GM18505 (cell line): ENCODE measurements around the gene MYO5B.

Experiments used
- ATAC-seq: cut with Tn5 transposase; IDR thresholded peaks from one replicate; pipeline ENCODE4 v1.9.1; 2021; ENCODE audit not compliant: unreplicated experiment
- POLR2A ChIP-seq: IDR thresholded peaks from 4 replicates; pipeline ENCODE4 v1.6.1; 2011; ENCODE audit warnings: borderline replicate concordance; ENCODE audit not compliant: insufficient read depth, insufficient read length; ENCODE audit errors: extremely low read depth

MYO5B gene

DNA sequence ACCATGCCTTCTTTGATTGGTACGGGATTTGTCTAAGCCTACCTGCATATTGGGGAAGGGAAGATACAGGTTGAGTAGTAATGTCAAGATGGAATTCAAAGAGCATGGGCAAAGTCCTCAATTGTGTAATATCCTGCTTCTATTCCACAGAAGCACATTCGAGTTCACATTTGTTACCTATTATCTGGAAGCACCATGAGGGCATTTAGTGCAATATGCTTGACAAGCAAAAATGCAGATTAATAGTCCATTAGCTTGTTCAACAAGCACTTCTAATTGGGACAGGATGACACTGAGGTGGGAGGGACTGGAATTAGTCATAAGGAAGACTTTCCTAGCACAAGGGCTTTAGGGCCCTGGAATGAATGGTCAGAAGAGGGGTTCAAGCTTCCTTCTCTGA lies 40.5 kb downstream of the MYO5B start:
- ATAC-seq: no peak
- TF ChIP-seq POLR2A: no peak

DNA sequence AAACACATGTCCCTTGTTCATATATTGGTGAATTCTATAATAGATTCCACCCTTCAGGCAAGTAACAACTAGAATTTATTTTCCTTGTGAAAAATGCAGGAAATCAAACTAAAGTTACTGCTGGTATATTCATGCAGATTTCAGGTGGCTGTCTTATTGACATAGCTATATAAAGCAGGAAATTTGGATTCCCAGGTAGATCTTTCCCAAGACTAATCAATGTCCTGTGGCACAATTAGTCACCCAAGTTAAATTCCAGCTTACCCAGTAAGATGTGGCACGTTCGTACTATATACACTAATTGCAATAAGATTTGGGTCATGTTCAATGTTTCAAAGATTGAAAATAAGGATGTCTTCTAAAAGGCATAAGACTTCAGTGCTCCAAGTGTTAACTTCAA lies 42.0 kb downstream of the MYO5B start:
- no peak for ATAC-seq
- no peak for TF ChIP-seq POLR2A

DNA sequence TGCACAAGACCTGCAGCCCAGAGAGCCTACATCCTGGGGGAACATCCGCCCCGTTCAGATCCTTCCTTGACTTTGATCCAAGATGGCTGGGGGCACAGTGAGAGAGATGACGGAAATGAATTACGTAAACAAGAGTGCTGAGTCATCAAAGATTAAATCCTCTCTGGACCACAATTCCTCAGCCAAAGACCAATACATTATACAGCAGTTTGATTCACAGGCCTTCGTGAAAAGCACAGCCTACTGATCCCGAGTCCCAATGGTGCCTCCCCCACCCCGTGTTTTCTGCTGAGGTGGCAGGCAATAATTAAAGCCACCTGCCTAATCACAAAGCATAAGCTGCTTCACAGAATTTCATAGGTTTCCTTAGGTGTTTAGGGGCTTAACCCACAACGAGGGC lies 43.0 kb downstream of the MYO5B start:
- ATAC-seq: no peak
- no peak for TF ChIP-seq POLR2A

DNA sequence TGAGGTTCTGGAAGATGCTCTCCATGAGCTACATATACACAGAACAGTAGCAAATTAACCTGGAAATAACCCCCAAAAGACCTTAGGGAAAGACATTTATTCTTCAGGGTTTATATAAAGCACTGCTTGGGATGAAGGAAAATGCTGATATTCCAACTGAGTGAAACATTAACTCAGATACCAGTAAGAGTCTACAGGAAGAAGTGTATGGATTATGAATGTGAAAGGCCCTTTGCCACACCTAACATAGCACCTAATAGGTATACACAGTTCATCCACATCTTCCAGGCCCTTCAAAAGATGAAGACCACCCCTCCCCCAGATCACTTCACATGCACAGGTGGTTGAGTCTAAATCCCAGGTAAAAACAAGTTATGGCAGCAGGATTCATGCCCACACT lies 50.4 kb downstream of the MYO5B start:
- no peak for ATAC-seq
- no peak for TF ChIP-seq POLR2A

DNA sequence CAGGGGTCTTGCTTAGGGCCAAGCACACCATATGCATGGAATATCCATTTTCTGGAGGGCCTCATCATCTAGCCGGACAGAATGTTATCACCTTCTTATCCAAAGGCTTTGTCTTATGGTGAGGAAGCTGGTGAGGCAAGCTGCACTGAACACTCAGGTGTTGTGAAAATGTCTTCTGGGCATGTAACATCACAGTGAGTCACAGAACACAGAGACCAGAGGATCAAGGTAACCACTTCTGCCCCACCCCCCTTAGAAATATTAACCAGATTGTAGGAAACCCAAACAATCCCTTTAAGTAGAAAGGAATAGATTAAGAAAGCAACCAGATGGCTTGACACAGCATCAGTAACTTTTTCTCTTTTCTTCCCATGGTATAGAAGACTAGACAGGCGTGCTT lies 51.1 kb downstream of the MYO5B start:
- no peak for ATAC-seq
- TF ChIP-seq POLR2A: no peak

DNA sequence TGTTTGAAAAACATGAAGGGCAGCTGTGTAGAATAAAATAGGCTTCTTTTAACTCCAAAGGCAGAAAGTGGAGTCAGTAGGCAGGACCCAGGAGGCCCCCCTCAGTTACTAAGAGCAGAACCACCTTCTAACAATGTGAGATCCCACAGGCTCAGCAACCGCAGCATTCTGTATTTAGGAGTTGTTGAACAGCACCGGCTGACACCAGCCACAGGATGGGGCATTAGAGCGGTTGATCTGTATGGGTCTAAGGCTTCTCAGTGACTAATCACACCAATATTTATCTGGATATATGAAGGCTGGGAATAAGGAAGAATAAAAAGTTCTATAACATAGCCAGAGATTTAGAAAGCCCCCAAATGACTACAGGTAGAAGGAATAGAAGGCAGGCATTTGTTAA lies 51.7 kb downstream of the MYO5B start:
- ATAC-seq: no peak

DNA sequence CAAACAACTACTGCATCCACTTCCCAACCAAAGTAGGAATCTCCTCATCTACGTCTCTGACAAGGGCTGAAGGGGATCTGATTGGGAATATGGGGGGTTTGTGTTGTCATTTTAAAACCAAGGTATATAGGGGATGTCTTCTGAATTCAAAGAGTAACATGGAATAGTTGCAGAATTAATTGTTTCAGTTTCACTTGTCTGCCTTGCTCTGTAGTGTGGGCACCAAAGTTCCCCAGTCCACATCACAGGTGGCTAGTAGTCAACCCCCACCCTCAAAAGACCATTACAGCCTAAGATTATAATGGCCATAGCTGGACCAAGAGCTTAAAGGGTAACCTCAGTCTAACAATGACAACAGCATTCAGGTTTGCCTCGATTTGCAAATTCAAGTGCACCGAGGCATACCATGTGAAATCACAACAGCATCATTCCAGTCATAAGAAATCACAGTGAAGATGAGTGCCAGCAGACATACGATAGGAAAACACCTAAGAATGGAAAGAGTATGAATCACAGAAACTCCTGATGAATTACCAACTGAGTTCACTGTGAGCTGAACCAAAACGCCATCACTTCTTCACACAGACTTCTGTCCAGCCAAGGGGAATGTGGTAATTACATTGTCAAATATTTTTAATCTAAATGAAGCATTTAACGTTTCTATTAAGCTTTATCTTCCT lies 52.4 kb downstream of the MYO5B start:
- no peak for ATAC-seq
- no peak for TF ChIP-seq POLR2A

More for the DNA sequence above, 51.7 kb downstream of the MYO5B start:
- no peak for TF ChIP-seq POLR2A

DNA sequence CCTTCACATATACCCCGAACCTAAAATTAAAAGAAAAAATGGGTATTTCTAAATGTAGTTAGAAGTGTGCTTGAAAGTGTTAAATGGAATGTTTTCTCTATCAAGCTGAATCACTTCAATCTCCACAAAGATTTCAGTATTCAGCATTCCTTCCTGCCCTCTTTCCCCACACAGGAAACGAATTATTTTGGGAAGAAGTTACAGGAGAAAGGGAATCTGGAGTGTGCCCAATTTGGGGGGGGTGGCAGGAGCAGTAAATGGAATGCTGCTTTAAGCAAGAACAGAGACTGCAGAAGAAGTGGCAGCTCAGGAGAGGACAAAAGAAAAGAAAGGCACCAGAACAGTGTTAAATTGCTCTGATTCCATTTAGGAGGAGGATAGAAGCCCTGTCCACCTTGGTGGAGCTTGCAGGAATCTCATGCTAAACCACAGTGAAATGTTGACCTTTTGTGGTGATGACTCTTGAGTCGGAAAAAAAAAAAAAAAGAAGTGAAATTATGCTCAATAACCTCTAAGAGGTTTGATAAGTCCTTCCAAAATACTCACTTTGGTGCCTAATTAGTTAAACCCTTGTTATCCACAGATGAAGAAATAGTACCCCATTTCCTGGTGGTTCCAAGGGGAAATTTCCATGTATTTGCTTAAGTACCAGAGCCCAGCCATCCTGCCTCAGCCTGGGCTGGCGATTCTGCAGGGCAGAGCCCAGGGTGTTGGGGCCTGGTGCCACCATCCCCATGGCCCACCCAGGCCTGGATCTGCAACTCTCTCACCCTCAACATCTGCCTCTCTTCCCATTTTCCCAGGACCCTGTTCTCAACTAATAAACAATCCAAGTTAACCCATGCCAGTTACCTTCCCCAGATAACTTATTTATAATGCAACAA lies 56.5 kb downstream of the MYO5B start:
- ATAC-seq: no peak
- TF ChIP-seq POLR2A: no peak

DNA sequence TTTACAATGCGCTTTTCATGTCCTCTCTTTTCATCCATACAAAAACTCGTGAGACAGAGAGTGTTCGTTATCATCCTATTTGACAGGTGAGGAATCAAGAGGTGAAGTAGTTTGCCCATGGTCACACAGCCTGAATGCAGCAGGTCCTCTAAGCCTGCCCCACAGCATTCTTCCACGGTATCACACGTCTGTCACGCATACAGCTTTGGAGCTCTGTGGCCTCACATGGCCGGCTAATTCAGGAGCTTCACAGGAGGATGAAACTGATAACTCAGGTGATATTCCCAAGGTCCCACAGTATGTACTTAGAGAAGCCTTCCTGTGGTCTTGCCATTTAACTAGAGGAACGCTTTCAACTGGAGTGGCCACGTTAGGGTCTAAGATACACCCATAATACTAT lies 59.0 kb downstream of the MYO5B start:
- no peak for ATAC-seq
- TF ChIP-seq POLR2A: no peak

DNA sequence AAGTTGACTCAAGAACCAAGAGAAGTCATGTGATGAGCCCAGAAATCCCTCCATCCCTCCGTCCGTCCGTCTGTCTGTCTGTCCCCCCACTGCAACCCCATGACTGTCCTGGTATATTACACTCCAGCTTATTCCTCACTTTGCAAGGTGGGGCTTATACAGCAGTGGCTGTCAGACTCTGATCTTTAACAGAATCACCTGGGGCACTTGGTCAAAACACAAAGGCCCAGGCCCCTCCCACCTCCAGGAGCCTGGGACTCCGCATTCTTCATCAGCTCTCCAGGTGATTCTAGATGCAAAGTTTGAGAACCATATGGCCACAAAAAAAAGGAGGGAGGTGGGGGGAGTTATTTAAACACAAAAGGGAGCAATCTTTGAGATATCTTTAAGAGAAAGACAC lies 61.4 kb downstream of the MYO5B start:
- no peak for ATAC-seq

DNA sequence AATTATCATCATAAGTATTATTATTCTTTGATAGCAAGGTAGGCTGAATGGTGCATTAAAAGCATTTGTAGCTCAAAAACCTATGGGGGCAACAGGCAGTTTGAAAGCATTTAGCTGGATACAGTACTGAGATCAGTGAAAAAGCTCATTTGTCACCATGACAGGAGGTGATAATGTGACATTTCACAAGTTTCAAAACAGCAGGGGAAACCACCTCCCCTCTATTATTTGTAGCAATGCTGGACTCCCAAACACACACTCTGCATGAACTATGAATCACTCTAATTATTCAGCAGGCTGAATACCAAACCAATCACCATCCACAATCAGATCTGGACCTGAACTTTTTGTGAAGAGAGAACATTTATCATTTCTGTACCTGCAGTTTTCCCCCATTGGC lies 63.4 kb downstream of the MYO5B start:
- no peak for ATAC-seq

More for the DNA sequence above, 61.4 kb downstream of the MYO5B start:
- no peak for TF ChIP-seq POLR2A

DNA sequence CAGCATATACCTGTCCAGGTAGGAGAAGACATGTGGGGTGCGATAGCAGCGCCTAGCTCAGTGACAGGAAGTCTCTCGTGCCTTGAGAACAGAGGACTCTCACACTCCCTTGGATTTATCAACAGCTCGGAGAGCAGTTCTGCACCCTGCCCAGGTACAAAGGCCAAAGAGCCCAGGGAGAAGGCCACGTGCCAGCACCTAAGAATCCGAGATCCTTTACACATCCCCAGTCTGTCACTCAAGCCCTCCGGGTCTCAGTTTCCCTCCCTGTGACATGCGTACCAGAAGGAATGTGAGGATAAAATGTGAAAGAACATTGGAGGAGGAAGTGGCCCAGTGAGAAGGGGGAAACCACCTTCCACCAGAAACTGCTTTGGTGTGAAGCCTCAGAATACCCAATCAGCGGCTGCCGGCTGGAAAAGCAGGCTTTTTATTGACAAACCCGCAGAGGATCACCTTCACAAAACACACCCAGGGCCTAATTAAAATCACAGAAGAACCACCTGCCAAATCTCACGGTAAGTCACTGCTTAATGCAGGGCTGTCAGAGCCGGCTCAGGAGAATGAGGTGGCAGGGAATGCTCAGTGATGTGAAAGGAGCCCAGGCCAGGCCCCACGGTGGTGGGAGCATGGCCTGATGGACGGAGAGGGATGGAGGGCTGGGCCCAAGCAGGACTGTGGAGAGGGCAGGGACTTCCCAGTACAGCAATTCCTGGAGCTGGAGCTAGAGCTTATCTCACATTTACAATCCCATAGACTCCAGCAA lies 66.3 kb downstream of the MYO5B start:
- no peak for ATAC-seq
- TF ChIP-seq POLR2A: no peak

More for the DNA sequence above, 63.4 kb downstream of the MYO5B start:
- no peak for TF ChIP-seq POLR2A

DNA sequence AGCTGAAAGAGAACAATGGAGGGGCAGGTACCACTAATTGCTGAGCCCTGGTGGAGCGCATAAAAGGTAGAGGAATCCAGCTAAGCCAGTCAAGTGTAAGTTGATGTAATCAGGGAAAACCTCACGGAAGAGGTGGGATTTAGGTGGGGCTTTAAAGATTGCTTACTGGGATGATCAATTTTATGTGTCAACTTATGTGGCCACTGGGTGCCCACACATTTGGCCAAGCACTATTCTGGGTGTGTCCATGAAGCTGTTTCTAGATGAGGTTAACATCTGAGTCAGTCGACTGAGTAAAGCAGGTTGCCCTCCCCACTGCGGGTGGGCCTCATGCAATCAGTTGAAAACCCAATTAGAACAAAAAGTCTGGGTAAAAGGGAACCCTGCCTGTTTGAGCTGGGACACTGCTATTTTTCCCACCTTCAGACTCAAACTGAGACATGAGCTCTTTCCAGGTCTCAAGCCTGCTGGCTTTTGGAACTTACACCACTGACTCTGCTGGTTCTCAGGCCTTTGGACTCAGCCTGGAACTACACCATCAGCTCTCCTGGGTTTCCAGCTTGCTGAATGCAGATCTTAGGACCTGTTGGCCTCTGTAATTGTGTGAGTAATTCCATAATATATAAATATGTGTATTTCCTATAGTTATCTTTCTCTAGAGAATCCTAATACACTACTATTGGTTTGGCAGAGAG lies 67.3 kb downstream of the MYO5B start:
- no peak for ATAC-seq
- TF ChIP-seq POLR2A: no peak
